A673 (cell line): Measurements from ENCODE around the gene TNFSF13.

ENCODE experiments used
- CTCF ChIP-seq: fragments of 300-800, 200-600 bp; sonication (generic); conservative IDR thresholded peaks from 2 replicates; pipeline ENCODE4 v1.5.1; 2017; ENCODE audit warnings: low read depth, mild to moderate bottlenecking, antibody characterized with exemption, low read length, moderate library complexity, mixed read lengths
- EZH2 ChIP-seq: fragments of 200-600 bp; sonication (generic); IDR thresholded peaks from 2 replicates; pipeline ENCODE4 v1.6.1; 2017; ENCODE audit warnings: borderline replicate concordance, low read depth, mild to moderate bottlenecking, mixed read lengths, antibody characterized with exemption, low read length; ENCODE audit not compliant: poor library complexity, severe bottlenecking

GRCh38 chr17:7560172-7561027 lies 1.9 kb downstream of the TNFSF13 start:
- TF ChIP-seq CTCF = peak; percentile 64
- no peak for TF ChIP-seq EZH2
